Measurements from ENCODE around the gene TP53I13. TPM values are rescaled to one million over a fixed set of nuclear protein-coding genes. Genes with fewer than 3 reads are reported as not detected.

Gene TP53I13
- polyA plus RNA-seq, 4 donors: 66.4 to 326 (median 192) TPM

GRCh38 chr17:29592850-29593551 lies 24.5 kb downstream of the TP53I13 start, which contains the start of gene ANKRD13B:
TSS of gene ANKRD13B (plus strand) at chr17:29593132. CDS start at chr17:29593622, 490 bp downstream.
- H3K27me3 ChIP-seq (ENCODE audit: control insufficient read depth in 3 of 3, insufficient read depth in 3 of 3, low read length in 3 of 3): peaks cover 0 to 2% (median 0%) of the 10 kb centered on the region in 3 donors
- peak in 1 of 2 donors; percentile 57 for DNase-seq
- WGBS, 3 donors: 0 to 1% (median 1%) methylated on average over 20 to 96 of the region's 96 CpGs
- H3K4me1 ChIP-seq (ENCODE audit: control insufficient read depth in 3 of 3, insufficient read depth in 2 of 3, low read depth in 1 of 3, low read length in 2 of 3): peaks cover 2 to 48% (median 9%) of the 10 kb centered on the region in 3 donors
- H3K27ac ChIP-seq (ENCODE audit: low read depth in 1 of 3, low read length in 2 of 3): peak within 1 kb of the TSS in 2 of 3 donors; percentile 66 to 81
- no peak for FAIRE-seq
- peak within 1 kb of the TSS; percentile 39 to 63 (median 51) for H3K4me3 ChIP-seq (ENCODE audit: low read depth in 1 of 3, low read length in 3 of 3)
- H3K9me3 ChIP-seq (ENCODE audit: control insufficient read depth in 2 of 2, insufficient read depth in 1 of 2, low read depth in 1 of 2, low read length in 1 of 2): no peaks in the 10 kb centered on the region
- peaks cover 0 to 4% (median 0%) of the 10 kb centered on the region in 3 donors for H3K36me3 ChIP-seq (ENCODE audit: control insufficient read depth in 3 of 3, insufficient read depth in 2 of 3, low read depth in 1 of 3, low read length in 3 of 3)

- FAIRE-seq (no peak), DNase-seq (peak in 1 of 2 donors; percentile 56)
- H3K4me3 ChIP-seq (ENCODE audit: low read depth in 1 of 3, low read length in 3 of 3): peak overlapping the region; percentile 39 to 63 (median 51)
- H3K27me3 ChIP-seq (ENCODE audit: control insufficient read depth in 3 of 3, insufficient read depth in 3 of 3, low read length in 3 of 3): peaks cover 0 to 2% (median 0%) of the 10 kb centered on the region in 3 donors
- H3K9me3 ChIP-seq (ENCODE audit: control insufficient read depth in 2 of 2, insufficient read depth in 1 of 2, low read depth in 1 of 2, low read length in 1 of 2): no peaks in the 10 kb centered on the region
- no peak overlapping the region for H3K27ac ChIP-seq (ENCODE audit: low read depth in 1 of 3, low read length in 2 of 3)
- 5 to 7% (median 6%) methylated on average over 40 to 64 of the region's 64 CpGs for WGBS, 3 donors
- H3K36me3 ChIP-seq (ENCODE audit: control insufficient read depth in 3 of 3, insufficient read depth in 2 of 3, low read depth in 1 of 3, low read length in 3 of 3): peaks cover 0 to 4% (median 0%) of the 10 kb centered on the region in 3 donors
- peaks cover 0 to 42% (median 9%) of the 10 kb centered on the region in 3 donors for H3K4me1 ChIP-seq (ENCODE audit: control insufficient read depth in 3 of 3, insufficient read depth in 2 of 3, low read depth in 1 of 3, low read length in 2 of 3)
Observed at GRCh38 chr17:29593591-29594518, 25.4 kb downstream of the TP53I13 start.

- Histone ChIP-seq H3K9me3 (ENCODE audit: control insufficient read depth in 2 of 2, insufficient read depth in 1 of 2, low read depth in 1 of 2, low read length in 1 of 2) (no peaks in the 10 kb centered on the region), H3K36me3 (ENCODE audit: control insufficient read depth in 3 of 3, insufficient read depth in 2 of 3, low read depth in 1 of 3, low read length in 3 of 3) (peaks cover 0 to 4% (median 0%) of the 10 kb centered on the region in 3 donors), H3K27me3 (ENCODE audit: control insufficient read depth in 3 of 3, insufficient read depth in 3 of 3, low read length in 3 of 3) (peaks cover 0 to 2% (median 0%) of the 10 kb centered on the region in 3 donors), H3K27ac (ENCODE audit: low read depth in 1 of 3, low read length in 2 of 3) (no peak overlapping the region), H3K4me1 (ENCODE audit: control insufficient read depth in 3 of 3, insufficient read depth in 2 of 3, low read depth in 1 of 3, low read length in 2 of 3) (peaks cover 0 to 42% (median 9%) of the 10 kb centered on the region in 3 donors), H3K4me3 (ENCODE audit: low read depth in 1 of 3, low read length in 3 of 3) (no peak overlapping the region)
- no peak for FAIRE-seq
- DNase-seq: no peak
- WGBS, 3 donors: 89 to 90% (median 90%) methylated on average over 11 of the region's 11 CpGs
Observed at GRCh38 chr17:29594519-29595090, 26.1 kb downstream of the TP53I13 start.

GRCh38 chr17:29595107-29595942 lies 26.8 kb downstream of the TP53I13 start:
- peaks cover 0 to 35% (median 6%) of the 10 kb centered on the region in 3 donors for H3K4me1 ChIP-seq (ENCODE audit: control insufficient read depth in 3 of 3, insufficient read depth in 2 of 3, low read depth in 1 of 3, low read length in 2 of 3)
- no peak for FAIRE-seq
- H3K9me3 ChIP-seq (ENCODE audit: control insufficient read depth in 2 of 2, insufficient read depth in 1 of 2, low read depth in 1 of 2, low read length in 1 of 2): no peaks in the 10 kb centered on the region
- WGBS, 3 donors: 82 to 88% (median 86%) methylated on average over 7 of the region's 7 CpGs
- DNase-seq: no peak
- peaks cover 0 to 2% (median 0%) of the 10 kb centered on the region in 3 donors for H3K27me3 ChIP-seq (ENCODE audit: control insufficient read depth in 3 of 3, insufficient read depth in 3 of 3, low read length in 3 of 3)
- peaks cover 0 to 4% (median 0%) of the 10 kb centered on the region in 3 donors for H3K36me3 ChIP-seq (ENCODE audit: control insufficient read depth in 3 of 3, insufficient read depth in 2 of 3, low read depth in 1 of 3, low read length in 3 of 3)
- no peak overlapping the region for H3K27ac ChIP-seq (ENCODE audit: low read depth in 1 of 3, low read length in 2 of 3)
- no peak overlapping the region for H3K4me3 ChIP-seq (ENCODE audit: low read depth in 1 of 3, low read length in 3 of 3)

GRCh38 chr17:29595943-29596774 lies 27.7 kb downstream of the TP53I13 start:
- Histone ChIP-seq H3K9me3 (ENCODE audit: control insufficient read depth in 2 of 2, insufficient read depth in 1 of 2, low read depth in 1 of 2, low read length in 1 of 2) (no peaks in the 10 kb centered on the region), H3K27ac (ENCODE audit: low read depth in 1 of 3, low read length in 2 of 3) (no peak overlapping the region), H3K27me3 (ENCODE audit: control insufficient read depth in 3 of 3, insufficient read depth in 3 of 3, low read length in 3 of 3) (peaks cover 0 to 2% (median 0%) of the 10 kb centered on the region in 3 donors), H3K4me3 (ENCODE audit: low read depth in 1 of 3, low read length in 3 of 3) (no peak overlapping the region), H3K36me3 (ENCODE audit: control insufficient read depth in 3 of 3, insufficient read depth in 2 of 3, low read depth in 1 of 3, low read length in 3 of 3) (peaks cover 0 to 4% (median 0%) of the 10 kb centered on the region in 3 donors), H3K4me1 (ENCODE audit: control insufficient read depth in 3 of 3, insufficient read depth in 2 of 3, low read depth in 1 of 3, low read length in 2 of 3) (peaks cover 0 to 27% (median 3%) of the 10 kb centered on the region in 3 donors)
- WGBS, 3 donors: 78 to 85% (median 80%) methylated on average over 12 of the region's 12 CpGs
- DNase-seq: no peak
- FAIRE-seq: no peak

GRCh38 chr17:29596811-29597210 lies 28.3 kb downstream of the TP53I13 start:
- FAIRE-seq: no peak
- WGBS, 3 donors: 74 to 84% (median 78%) methylated on average over 9 of the region's 9 CpGs
- Histone ChIP-seq H3K27ac (ENCODE audit: low read depth in 1 of 3, low read length in 2 of 3) (no peak overlapping the region), H3K9me3 (ENCODE audit: control insufficient read depth in 2 of 2, insufficient read depth in 1 of 2, low read depth in 1 of 2, low read length in 1 of 2) (no peaks in the 10 kb centered on the region), H3K4me3 (ENCODE audit: low read depth in 1 of 3, low read length in 3 of 3) (no peak overlapping the region), H3K4me1 (ENCODE audit: control insufficient read depth in 3 of 3, insufficient read depth in 2 of 3, low read depth in 1 of 3, low read length in 2 of 3) (peaks cover 0 to 21% (median 0%) of the 10 kb centered on the region in 3 donors), H3K36me3 (ENCODE audit: control insufficient read depth in 3 of 3, insufficient read depth in 2 of 3, low read depth in 1 of 3, low read length in 3 of 3) (peaks cover 0 to 4% (median 0%) of the 10 kb centered on the region in 3 donors), H3K27me3 (ENCODE audit: control insufficient read depth in 3 of 3, insufficient read depth in 3 of 3, low read length in 3 of 3) (peaks cover 0 to 2% (median 0%) of the 10 kb centered on the region in 3 donors)
- DNase-seq: no peak

Data from small intestine (tissue), 7 donors.